Kidney tubule cell (primary cell): ENCODE measurements around the gene GRPEL2.

Experiments
- DNase-seq: peaks from one replicate; pipeline ENCODE4 v3.0.0-alpha.2; 2018; ENCODE audit warnings: low spot score

Gene GRPEL2, protein sequence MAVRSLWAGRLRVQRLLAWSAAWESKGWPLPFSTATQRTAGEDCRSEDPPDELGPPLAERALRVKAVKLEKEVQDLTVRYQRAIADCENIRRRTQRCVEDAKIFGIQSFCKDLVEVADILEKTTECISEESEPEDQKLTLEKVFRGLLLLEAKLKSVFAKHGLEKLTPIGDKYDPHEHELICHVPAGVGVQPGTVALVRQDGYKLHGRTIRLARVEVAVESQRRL

DNA sequence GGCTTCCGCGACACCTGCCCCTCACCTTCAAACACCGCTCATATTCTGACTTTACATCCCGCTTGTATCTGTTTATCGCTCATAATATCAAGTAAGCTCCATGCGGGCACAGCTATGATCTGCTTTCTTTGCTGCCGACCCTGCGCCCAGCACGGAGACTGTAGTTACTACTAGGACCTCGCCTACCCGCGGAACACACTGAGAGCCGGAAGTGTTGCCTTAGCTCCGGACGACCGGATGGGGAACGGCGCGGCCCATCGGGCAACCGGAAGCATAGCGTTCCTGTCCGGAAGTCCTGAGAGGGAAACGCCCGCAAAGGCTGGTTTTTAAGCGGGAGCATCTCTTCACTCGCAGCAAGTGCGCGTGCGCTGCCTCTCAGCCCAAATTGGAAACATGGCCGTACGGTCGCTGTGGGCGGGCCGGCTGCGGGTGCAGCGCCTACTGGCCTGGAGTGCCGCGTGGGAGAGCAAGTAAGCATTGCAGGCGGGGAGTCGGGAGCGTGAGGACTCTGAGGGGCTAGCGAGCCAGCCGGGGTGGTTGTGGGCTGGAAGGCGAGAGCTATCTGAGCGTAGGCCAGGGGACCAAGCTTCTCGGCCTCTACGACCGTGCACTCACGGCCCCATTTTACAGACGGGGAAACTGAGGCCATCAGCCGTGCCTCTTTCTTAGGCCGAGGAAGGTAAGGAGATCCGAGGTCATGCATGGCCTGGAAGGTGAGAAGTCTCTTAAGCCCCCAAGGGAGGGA, at the start of gene GRPEL2:
Gene GRPEL2 (plus strand): TSS at position 353 of the 745 bp plus-strand sequence. CDS start 41 bp downstream, at position 394.
- peak; percentile 98 for DNase-seq

- DNase-seq = no peak
These were observed 47.8 kb upstream of the GRPEL2 start for GRCh38 chr5:149297340-149298025.

- no peak for DNase-seq
These were observed 47.1 kb upstream of the GRPEL2 start for GRCh38 chr5:149298163-149298562.

GRCh38 chr5:149298842-149299404, 46.4 kb upstream of the GRPEL2 start:
- no peak for DNase-seq

GRCh38 chr5:149299451-149300054, 45.7 kb upstream of the GRPEL2 start:
- no peak for DNase-seq

GRCh38 chr5:149300441-149300840, 44.9 kb upstream of the GRPEL2 start:
- DNase-seq = no peak

- no peak for DNase-seq
These were observed 44.1 kb upstream of the GRPEL2 start for GRCh38 chr5:149301049-149301743.

GRCh38 chr5:149301744-149302380, 43.4 kb upstream of the GRPEL2 start:
- no peak for DNase-seq

DNA sequence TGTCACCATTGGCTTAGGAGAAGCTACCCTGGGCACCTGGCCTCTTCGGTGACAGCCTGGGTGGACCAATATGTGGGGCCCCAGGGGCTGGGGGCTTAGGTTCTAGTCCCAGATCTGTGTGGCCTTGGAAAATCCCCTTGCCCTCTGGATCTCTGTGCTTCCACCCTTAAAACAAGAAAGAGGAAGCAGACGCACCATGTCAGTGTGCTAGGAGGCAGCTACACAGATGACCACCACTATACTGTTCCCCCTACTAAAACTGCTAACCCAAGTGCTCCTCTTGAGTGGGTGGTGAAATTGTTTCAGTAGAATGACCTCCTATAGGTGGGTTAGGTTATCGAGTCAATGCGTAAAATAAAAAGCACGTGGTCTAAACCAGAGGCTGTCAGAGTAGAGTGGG, 42.7 kb upstream of the GRPEL2 start:
- no peak for DNase-seq

DNA sequence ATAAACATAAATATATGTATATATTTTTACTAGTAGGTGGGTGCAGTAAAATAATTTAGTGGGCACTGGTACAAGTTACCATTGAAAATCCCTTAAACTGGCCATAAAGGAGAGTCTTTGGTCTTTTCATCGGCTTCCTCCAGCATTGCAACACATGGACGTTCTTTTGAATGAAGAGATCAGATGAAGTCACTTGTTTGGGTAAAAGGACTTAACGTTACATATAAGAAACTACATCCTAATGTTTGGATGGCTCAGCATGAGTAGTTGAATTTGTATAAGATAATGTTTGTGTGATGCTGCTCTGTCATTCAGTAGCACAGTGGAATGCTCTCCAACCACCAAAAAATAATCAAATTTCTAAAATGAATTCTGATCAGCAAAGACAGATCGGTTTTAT, 42.1 kb upstream of the GRPEL2 start:
- DNase-seq = no peak

- no peak for DNase-seq
These were observed 40.9 kb upstream of the GRPEL2 start for GRCh38 chr5:149304195-149305078.

DNA sequence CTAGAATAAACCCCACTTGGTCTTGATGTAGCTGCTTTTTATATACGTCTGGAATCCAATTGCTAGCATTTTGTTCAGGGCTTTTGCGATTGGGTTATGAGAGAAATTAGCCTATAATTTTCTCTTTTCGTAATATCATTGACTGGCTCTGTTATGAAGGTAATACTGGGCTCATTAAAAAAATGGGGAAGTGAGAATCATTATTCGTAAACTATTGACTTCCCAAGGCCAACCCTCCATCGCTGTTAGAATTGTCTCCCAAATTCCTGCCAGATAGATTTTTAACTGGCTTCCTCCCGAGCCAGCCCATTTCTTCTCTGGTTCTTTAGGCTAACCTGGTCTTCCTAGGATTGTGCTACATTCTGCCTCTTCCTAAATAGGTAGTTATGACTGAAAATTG, 35.9 kb upstream of the GRPEL2 start:
- DNase-seq = no peak

- no peak for DNase-seq
These were observed 34.8 kb upstream of the GRPEL2 start for GRCh38 chr5:149310488-149310887.

DNA sequence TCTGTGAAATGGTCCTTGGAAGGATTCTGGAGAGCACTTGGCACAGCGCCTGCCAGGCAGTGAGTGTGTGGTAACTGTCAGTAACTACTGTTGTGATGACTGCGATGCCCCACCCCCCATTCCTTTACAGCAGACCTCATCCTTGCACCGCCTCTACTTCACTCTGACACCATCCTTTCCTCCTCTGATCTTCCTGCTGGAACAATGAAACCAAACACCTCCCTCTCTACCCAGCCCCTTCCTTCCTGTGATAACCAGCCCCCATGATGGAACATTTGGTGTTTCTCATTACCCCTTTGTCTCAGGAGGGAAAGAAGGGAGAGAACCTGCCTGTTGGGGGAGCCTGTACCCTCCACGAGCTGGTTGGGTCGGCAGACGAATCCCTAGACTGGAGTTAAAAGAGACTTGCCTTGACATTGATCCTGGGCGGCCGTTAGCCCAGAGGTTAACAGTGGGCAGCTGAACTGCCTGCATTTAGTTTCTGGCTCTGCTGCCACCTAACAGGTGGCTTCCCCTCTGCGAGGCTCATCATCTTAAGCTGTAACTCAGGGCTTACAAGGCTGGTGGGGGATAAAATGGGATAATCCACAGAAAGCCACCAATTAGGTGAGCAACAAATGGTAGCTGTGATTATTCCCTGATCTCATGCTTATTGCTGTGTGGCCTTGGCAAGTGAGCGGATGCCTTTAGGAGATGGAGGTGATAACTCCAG, 34.2 kb upstream of the GRPEL2 start:
- peak; percentile 72 for DNase-seq

DNA sequence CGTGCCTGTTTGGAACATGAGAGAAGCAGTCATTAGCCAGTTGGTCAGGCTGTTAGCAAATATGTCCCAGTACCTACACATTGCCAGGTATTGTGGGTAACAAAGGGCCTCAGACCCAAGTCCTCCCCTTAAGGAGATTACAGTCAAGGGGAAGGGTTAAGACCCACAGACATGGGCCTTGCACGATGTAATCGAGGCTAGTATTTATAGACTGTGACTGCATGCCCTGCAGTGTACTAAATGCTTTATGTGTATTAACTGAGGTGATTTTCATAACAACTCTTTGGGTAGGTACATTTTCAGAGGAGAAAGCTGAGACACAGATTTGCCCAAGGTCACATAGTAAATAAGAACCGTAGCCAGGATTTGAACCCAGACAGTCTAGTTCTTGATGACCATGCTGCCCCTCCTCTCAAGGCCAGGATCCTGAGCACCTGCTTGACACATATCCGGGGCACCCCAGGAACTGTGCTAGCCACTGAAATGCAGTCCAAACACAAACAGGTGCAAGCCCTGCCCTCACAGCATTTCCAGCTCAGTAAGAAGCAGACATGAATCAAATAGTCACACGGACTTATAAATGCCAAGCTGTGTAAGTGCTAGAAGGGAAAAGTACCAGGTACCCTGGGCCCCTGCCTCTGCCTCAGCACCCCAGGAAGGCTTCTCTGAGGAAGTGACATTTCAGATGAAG, 32.0 kb upstream of the GRPEL2 start:
- no peak for DNase-seq

- no peak for DNase-seq
These were observed 30.7 kb upstream of the GRPEL2 start for GRCh38 chr5:149314571-149315111.

- no peak for DNase-seq
These were observed 29.5 kb upstream of the GRPEL2 start for GRCh38 chr5:149315753-149316152.

DNA sequence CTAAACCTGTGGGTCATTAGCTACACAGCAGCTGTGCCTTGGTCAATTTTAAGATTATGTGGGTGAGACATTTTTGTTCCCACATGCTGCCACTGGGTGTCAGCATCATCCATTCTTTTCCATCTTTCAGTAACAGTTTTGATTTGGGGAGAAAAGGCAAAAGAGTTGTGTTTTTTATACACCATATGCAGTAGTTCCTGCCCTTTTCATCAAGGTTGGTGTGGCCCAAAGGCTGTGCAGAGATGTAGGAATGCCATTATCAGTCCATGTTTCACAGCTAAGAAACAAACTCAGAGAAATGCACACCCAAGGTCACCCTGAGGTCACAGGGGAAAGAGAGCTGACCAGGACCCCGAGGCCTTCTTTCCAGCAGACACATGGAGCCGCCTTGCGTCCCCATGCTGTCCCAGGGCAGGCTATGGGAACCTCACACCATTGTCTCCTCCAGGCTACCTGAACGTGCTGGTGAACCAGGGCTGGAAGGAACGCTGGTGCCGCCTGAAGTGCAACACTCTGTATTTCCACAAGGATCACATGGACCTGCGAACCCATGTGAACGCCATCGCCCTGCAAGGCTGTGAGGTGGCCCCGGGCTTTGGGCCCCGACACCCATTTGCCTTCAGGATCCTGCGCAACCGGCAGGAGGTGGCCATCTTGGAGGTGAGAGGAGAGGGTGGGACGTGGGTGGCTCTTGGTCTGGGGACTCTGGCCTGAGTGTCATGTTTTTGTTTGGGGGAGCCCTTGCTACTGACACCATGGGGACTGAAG, 27.8 kb upstream of the GRPEL2 start:
- peak; percentile 49 for DNase-seq
